ENCODE data around the gene ZNF827. TPM values are rescaled to one million over a fixed set of nuclear protein-coding genes. Genes with fewer than 3 reads are reported as not detected.
A peak's percentile ranks its signal among the peaks of the same experiment; 100 is the strongest.

The ZNF827 gene
- total and polyA plus RNA-seq, 2 experiments from 2014 or later = 20.3 to 33.1 TPM

- Mint-ChIP-seq H3K4me1 (peaks cover 5% of the 10 kb centered on the region), H3K27me3 (ENCODE audit: insufficient read depth, low read depth, poor library complexity) (peaks cover 2% of the 10 kb centered on the region), H3K4me3 (no peak overlapping the region), H3K36me3 (ENCODE audit: low read depth) (peaks cover 3% of the 10 kb centered on the region), H3K9me3 (no peaks in the 10 kb centered on the region), H3K27ac (no peak overlapping the region)
- Histone ChIP-seq H4K20me1 (replicated peaks; ENCODE audit: insufficient read depth) (no peaks in the 10 kb centered on the region), H3K4me2 (peak overlapping the region; percentile 22; the same call in 1 of the 2 replicates), H3K9me2 (ENCODE audit: insufficient read depth) (0 out of 2 replicates have a peak, but pooled peaks cover 3% of the 10 kb centered on the region), H3K27ac (ENCODE audit: low read depth) (0 out of 2 replicates have a peak overlapping the region, but pooled peaks have one; percentile 47), H2AFZ (no peak overlapping the region), H3K79me2 (replicated peaks; ENCODE audit: insufficient read depth) (no peaks in the 10 kb centered on the region; the same call in 1 of the 2 replicates), H3K4me3 (no peak overlapping the region), H3K36me3 (ENCODE audit: insufficient read depth) (peaks cover 8% of the 10 kb centered on the region), H3F3A (replicated peaks; ENCODE audit: low read depth) (peaks cover 8% of the 10 kb centered on the region; the same call in 1 of the 2 replicates), H3K4me1 (ENCODE audit: insufficient read depth) (peaks cover 13% of the 10 kb centered on the region), H3K27me3 (ENCODE audit: insufficient read depth) (no peaks in the 10 kb centered on the region)
- ATAC-seq (no peak), DNase-seq (ENCODE audit: low spot score) (no peak)
- TF ChIP-seq EZH2 (IDR thresholded peaks at IDR 0.05; ENCODE audit: low read depth, unreplicated experiment) (no peak), EZH2phosphoT487 (IDR thresholded peaks at IDR 0.05; ENCODE audit: unreplicated experiment) (no peak), POLR2AphosphoS5 (IDR thresholded peaks at IDR 0.05; ENCODE audit: low read depth) (no peak)
- TF ChIP-seq, protein P1, sequence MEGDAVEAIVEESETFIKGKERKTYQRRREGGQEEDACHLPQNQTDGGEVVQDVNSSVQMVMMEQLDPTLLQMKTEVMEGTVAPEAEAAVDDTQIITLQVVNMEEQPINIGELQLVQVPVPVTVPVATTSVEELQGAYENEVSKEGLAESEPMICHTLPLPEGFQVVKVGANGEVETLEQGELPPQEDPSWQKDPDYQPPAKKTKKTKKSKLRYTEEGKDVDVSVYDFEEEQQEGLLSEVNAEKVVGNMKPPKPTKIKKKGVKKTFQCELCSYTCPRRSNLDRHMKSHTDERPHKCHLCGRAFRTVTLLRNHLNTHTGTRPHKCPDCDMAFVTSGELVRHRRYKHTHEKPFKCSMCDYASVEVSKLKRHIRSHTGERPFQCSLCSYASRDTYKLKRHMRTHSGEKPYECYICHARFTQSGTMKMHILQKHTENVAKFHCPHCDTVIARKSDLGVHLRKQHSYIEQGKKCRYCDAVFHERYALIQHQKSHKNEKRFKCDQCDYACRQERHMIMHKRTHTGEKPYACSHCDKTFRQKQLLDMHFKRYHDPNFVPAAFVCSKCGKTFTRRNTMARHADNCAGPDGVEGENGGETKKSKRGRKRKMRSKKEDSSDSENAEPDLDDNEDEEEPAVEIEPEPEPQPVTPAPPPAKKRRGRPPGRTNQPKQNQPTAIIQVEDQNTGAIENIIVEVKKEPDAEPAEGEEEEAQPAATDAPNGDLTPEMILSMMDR (conservative IDR thresholded peaks at IDR 0.05; ENCODE audit: low read depth in 2 of 2) = no peak
Measured at GRCh38 chr4:145792429-145792828, 146.2 kb downstream of the ZNF827 start.

- peak; percentile 42; the same call in 2 of the 3 replicates for ATAC-seq
- Mint-ChIP-seq H3K4me1 (peaks cover 5% of the 10 kb centered on the region), H3K9me3 (no peaks in the 10 kb centered on the region), H3K27ac (no peak overlapping the region), H3K4me3 (no peak overlapping the region), H3K27me3 (ENCODE audit: insufficient read depth, low read depth, poor library complexity) (peaks cover 2% of the 10 kb centered on the region), H3K36me3 (ENCODE audit: low read depth) (peaks cover 4% of the 10 kb centered on the region)
- peak overlapping the region; percentile 22; the same call in 1 of the 2 replicates for H3K4me2 ChIP-seq
- DNase-seq (ENCODE audit: low spot score) = peak; percentile 14
- H2AFZ ChIP-seq = no peak overlapping the region
- H3K4me1 ChIP-seq (ENCODE audit: insufficient read depth) = peaks cover 13% of the 10 kb centered on the region
- peaks cover 8% of the 10 kb centered on the region for H3K36me3 ChIP-seq (ENCODE audit: insufficient read depth)
- H3K79me2 ChIP-seq (replicated peaks; ENCODE audit: insufficient read depth) = no peaks in the 10 kb centered on the region; the same call in 1 of the 2 replicates
- H3K27ac ChIP-seq (ENCODE audit: low read depth) = no peak overlapping the region
- H4K20me1 ChIP-seq (replicated peaks; ENCODE audit: insufficient read depth) = no peaks in the 10 kb centered on the region
- H3K27me3 ChIP-seq (ENCODE audit: insufficient read depth) = no peaks in the 10 kb centered on the region
- 0 out of 2 replicates have a peak, but pooled peaks cover 3% of the 10 kb centered on the region for H3K9me2 ChIP-seq (ENCODE audit: insufficient read depth)
- H3F3A ChIP-seq (replicated peaks; ENCODE audit: low read depth) = peaks cover 8% of the 10 kb centered on the region; the same call in 1 of the 2 replicates
- H3K4me3 ChIP-seq = no peak overlapping the region
- no peak for TF ChIP-seq EZH2 (IDR thresholded peaks at IDR 0.05; ENCODE audit: low read depth, unreplicated experiment)
- no peak for TF ChIP-seq ZNF114 (CRISPR knock-in tag; IDR thresholded peaks at IDR 0.05)
- TF ChIP-seq ZNF331 (CRISPR knock-in tag; IDR thresholded peaks at IDR 0.05; ENCODE audit: low read depth) = no peak
- no peak for TF ChIP-seq NANOG (IDR thresholded peaks at IDR 0.05; ENCODE audit: borderline replicate concordance)
- no peak for TF ChIP-seq ETS1 (IDR thresholded peaks at IDR 0.05)
- no peak for TF ChIP-seq EZH2phosphoT487 (IDR thresholded peaks at IDR 0.05; ENCODE audit: unreplicated experiment)
- TF ChIP-seq POLR2AphosphoS5 (IDR thresholded peaks at IDR 0.05; ENCODE audit: low read depth) = no peak
- no peak for TF ChIP-seq JUNB (IDR thresholded peaks at IDR 0.05; ENCODE audit: unreplicated experiment)
- TF ChIP-seq, protein P1 (conservative IDR thresholded peaks at IDR 0.05; ENCODE audit: low read depth in 2 of 2) = no peak
- TF ChIP-seq STAT1 (IDR thresholded peaks at IDR 0.05; ENCODE audit: unreplicated experiment) = no peak
- no peak for TF ChIP-seq REST (IDR thresholded peaks at IDR 0.05; ENCODE audit: unreplicated experiment)
Measured at GRCh38 chr4:145791988-145792387, 146.6 kb downstream of the ZNF827 start.

Data from GM23338 (cell line).